ENCODE data around the gene S100A2.
"Not testable (repeated sequence)": the region's sequence is repeated elsewhere in the genome, so short reads cannot be mapped to it uniquely, and the experiment has no call there.

Gene S100A2

DNA sequence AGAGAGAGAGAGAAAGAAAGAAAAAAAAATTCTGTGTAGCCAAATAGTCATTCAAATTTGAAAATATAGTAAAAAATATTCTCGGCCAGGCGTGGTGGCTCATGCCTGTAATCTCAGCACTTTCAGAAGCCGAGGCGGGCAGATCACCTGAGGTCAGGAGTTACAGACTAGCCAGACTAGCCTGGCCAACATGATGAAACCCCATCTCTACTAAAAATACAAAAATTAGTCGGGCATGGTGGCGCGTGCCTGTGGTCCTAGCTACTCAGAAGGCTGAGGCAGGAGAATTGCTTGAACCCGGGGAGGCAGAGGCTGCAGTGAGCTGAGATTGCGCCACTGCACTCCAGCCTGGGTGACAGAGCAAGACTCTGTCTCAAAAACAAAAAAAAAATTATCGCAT is 22.4 kb upstream of the S100A2 start:
- DNase-seq = not testable (repeated sequence)

DNA sequence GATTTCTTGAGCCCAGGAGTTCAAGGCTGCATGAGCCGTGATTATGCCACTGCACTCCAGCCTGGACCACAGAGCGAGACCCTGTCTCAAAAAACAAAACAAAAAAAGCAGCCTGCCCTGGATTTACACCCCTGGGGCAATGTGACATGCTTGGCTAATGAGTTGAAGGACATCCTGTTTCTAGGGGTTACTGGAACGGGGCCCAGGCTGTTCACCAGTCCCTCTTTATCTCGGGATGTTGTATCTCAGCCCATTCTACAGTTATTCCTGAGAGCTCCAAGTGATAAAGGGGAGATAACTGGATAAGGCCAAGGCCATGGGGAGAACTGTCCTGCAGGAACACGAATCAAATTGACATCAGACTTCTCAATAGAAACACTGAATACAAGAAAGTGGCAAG is 21.7 kb upstream of the S100A2 start:
- DNase-seq = no peak

DNA sequence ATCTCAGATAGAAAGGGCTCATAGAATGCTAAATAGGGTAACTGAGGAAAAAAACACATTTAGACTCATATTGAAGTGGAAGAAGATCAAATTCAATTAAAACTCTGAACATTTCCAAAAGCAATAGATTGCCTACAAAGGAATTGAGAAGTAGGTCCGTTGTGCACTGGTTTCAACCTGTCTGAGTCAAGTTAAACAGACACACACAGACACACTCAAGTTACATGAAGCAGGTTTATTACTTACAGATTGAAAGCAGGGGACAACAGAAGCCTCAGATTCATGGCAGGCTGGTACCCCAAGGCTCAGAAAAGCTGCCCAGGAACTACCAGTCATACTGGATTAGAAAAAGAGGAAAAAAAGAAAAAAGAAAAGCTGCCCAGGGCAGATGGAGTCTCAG is 20.7 kb upstream of the S100A2 start:
- no peak for DNase-seq

DNA sequence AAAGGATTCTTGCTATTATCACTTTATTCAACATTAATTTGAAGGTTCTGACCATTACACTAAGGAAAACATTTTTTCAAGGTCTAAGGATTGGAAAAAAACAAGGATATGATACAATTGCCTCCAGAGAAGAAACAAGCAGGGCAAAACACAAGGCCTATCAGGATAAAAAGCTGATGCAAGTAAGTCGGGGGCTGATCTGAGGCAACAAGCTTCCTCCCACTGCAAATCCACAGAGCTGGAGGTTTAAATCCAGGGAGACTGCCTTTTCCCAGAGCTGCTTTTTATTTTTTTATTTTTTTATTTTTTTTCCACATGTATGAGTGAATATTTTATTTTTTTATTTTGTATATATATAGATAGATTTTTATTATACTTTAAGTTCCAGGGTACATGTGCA is 19.4 kb upstream of the S100A2 start:
- no peak for DNase-seq

DNA sequence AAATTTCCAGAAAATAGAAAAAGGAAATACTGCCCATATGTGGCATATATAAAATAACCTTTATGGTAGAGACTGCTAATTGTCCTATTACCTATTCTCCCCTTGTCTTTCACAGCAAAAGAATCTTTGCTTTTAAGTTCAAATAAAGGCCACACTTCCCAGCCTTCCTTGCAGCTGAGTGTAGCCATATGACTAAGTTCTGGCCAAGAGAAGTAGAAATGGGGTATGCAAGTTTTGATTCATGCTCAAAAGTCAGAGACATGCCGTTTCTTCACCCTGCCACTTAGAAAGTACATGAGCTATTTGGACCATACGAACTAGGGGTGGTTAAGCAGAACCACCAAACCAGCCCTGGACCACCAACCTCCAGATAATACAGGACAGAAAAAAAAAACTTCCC is 18.3 kb upstream of the S100A2 start:
- DNase-seq = no peak

DNA sequence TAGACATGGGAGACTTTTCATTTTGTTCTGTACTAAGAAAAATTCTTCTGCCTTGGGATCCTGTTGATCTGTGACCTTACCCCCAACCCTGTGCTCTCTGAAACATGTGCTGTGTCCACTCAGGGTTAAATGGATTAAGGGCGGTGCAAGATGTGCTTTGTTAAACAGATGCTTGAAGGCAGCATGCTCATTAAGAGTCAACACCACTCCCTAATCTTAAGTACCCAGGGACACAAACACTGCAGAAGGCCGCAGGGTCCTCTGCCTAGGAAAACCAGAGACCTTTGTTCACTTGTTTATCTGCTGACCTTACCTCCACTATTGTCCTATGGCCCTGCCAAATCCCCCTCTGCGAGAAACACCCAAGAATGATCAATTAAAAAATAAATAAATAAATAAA is 17.9 kb upstream of the S100A2 start:
- DNase-seq = not testable (repeated sequence)

DNA sequence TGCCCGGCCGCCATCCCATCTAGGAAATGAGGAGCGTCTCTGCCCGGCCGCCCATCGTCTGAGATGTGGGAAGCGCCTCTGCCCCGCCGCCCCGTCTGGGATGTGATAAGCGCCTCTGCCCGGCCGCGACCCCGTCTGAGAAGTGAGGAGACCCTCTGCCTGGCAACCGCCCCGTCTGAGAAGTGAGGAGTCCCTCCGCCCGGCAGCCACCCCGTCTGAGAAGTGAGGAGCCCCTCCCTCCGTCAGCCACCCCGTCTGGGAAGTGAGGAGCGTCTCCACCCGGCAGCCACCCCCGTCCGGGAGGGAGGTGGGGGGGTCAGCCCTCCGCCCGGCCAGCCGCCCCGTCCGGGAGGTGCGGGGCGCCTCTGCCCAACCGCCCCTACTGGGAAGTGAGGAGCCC is 17.2 kb upstream of the S100A2 start:
- not testable (repeated sequence) for DNase-seq

DNA sequence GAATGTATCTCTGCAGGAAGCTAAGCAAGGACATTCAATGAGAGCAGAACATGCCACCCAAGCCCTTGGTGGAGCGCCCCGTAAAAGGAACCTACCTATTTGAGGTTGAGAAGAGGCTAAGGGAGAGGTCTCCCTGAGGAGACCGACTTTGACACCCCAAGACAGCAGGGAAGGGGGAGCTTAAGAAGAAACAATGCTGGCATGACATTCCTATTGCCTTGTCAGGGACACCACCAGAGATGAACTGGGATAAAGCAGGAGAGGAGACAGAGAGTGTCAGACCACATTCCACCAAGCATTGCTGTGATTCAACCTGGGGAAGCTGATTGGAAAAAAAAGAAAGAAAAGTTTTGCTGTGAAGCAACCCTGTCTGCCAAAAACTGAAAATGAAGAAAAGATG is 13.3 kb upstream of the S100A2 start:
- no peak for DNase-seq

DNA sequence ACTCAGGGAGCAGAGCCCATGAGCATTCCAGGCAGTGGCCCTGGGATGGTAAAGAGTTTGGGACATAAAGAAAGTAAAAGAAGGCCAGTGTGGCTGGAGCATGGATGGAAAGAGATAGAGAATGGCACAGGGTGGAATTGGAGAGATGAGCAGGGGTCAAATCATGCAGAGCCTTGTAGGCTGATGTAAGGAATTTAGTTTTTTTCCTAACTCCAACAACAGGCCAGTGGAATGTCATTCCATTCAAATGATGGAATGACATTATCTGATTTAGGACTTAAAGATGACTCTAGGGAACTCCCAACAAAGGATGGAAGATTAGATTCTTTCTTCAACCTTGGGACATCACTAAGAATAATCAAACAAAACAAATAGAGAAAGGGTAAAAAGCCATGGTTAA is 12.8 kb upstream of the S100A2 start:
- DNase-seq = no peak

DNA sequence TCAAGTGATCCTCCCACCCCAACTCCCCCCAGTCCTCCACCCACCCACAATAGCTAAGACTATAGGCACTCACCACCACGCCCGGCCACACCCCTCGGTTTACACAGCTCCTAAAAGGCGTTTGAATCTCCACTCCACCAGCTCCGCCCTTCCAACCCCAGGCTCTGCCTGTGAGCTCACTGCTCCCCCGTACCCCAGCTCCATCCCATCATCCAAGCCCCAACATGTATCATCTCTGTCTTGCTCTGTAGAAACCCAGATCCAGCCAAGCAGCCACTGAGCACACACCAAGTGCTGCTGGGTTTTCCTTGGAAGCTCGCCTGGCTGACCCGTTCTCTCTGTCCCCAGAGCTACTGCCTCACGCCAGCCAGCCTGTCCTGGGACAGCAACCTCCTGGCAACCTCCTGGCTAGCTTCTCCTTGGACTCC is 12.0 kb upstream of the S100A2 start:
- no peak for DNase-seq

DNA sequence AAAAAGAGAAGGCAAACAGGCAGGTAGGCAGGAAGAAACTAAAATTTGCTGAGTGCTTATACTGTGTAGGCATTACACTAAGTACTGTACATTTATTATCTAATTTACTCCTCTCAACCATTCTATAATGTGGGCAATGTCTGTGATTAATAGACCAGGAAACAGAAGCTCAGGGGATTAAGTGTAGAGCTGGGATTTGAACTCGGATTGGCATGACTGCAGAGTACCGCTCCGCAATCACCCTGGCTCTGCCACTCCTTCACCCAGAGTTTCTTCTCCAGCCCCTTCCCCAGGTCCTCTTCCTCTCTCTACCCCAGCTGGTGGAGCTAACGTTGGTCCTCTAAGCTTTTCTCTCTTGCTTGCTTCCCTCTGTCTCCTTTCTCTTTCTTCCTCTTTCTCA is 11.5 kb upstream of the S100A2 start:
- DNase-seq = no peak

DNA sequence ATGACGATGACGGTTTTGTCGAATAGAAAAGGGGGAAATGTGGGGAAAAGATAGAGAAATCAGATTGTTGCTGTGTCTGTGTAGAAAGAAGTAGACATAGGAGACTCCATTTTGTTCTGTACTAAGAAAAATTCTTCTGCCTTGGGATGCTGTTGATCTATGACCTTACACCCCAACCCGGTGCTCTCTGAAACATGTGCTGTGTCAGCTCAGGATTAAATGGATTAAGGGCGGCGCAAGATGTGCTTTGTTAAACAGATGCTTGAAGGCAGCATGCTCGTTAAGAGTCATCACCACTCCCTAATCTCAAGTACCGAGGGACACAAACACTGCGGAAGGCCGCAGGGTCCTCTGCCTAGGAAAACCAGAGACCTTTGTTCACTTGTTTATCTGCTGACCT is 9.9 kb upstream of the S100A2 start:
- DNase-seq = not testable (repeated sequence)

DNA sequence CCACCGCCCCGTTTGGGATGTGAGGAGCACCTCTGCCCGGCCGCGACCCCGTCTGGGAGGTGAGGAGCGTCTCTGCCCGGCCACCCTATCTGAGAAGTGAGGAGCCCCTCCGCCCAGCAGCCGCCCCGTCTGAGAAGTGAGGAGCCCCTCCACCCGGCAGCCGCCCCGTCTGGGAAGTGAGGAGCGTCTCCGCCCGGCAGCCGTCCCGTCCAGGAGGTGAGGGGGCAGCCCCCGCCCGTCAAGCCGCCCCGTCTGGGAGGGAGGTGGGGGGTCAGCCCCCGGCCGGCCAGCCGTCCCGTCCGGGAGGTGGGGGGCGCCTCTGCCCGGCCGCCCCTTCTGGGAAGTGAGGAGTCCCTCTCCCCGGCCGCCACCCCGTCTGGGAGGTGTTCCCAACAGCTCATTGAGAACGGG is 9.4 kb upstream of the S100A2 start:
- not testable (repeated sequence) for DNase-seq

DNA sequence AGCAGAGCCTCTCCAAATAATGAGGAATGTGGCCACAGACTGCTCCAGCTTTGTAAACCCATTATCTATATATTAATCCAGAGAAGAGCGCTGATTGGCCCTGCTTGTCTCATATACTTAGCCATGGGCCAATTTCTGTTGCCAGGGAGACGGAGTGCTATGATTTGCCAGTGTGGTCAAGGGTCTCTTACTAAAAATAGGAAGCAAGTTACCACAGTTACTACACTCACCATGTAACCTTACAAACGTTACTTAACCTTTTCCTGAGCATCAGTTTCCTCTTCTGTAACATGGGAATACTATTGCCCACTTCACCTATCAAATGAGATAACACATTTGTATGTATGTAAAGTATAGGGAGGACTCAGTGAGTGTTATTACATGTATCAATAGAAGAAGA is 7.7 kb upstream of the S100A2 start:
- peak; percentile 23 for DNase-seq

DNA sequence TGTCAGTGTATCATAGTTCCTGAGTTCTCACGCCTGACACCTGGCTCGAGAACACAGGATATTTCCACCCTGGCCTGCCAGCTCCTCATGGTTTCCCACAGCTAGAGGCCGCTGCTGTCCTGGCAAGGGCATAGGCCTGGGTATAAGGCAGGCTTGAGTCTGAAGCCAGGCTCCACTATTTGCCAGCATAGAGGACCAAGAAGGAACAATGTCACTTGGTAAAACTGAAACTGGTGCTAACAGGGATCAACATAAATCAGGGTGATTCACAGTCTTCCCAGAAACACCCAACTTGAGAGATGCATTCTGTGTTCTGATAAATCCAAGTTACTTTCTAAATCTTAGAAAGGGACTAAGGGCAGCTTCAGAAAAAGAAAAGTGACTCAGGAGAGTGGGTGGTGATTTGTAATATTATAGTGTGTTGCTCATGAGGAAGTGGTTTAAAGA is 6.9 kb upstream of the S100A2 start:
- peak; percentile 82 for DNase-seq

DNA sequence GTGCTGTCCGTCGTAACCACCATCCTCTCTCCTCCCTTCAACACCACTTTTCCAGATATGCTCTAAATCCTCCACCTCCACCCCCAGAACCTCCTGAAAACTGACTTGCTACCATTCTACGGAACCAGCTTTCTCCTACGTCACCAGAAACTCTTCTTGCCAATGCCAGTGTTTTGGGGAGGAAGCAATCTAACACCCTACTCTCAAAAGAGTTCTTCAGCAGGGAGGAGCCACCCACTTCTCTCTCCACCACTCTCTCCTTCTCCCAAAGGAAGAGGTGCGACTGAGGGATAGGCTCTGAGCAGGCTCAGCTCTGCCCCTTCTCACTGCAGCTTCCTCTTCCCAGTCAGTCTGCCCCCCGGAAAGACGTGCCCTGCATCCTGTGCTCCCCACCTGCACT is 6.1 kb upstream of the S100A2 start:
- DNase-seq = no peak

DNA sequence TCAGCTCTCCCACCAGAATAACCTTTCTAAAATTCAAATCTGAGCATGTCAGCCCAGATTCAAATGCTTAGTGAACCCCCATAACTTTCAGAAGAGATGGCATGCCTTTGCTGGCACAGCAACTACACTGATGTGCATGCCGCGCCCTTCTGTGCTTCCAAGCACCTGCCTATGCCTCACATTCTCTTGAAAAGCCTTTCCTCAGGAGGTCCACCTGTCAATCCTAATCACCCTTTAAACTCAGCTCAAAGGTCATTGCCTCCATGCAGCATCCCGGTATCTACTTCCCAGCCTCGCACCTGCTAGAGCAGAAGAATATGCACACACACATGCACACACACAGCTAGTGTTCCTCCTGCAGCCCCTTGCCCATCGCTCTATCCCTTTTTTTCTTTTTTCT is 5.2 kb upstream of the S100A2 start:
- no peak for DNase-seq

DNA sequence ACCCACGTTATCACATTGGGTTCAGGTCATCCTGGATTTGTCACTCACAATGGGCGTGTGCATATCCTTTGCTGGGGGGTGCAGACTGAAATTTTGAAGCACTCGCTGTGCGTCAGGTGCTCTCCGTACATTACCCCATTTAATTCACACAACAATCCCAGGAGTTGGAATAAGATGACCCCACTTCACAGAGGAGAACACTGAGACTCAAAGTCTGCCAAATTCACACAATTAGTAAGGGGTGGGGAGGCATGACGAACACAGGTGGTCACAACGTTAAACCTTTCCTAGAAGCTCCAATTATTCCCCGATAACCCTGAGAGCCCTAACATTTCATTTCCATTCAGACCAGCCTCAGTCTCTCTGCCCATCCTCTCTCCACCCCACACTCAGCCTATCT is 3.8 kb upstream of the S100A2 start:
- no peak for DNase-seq

DNA sequence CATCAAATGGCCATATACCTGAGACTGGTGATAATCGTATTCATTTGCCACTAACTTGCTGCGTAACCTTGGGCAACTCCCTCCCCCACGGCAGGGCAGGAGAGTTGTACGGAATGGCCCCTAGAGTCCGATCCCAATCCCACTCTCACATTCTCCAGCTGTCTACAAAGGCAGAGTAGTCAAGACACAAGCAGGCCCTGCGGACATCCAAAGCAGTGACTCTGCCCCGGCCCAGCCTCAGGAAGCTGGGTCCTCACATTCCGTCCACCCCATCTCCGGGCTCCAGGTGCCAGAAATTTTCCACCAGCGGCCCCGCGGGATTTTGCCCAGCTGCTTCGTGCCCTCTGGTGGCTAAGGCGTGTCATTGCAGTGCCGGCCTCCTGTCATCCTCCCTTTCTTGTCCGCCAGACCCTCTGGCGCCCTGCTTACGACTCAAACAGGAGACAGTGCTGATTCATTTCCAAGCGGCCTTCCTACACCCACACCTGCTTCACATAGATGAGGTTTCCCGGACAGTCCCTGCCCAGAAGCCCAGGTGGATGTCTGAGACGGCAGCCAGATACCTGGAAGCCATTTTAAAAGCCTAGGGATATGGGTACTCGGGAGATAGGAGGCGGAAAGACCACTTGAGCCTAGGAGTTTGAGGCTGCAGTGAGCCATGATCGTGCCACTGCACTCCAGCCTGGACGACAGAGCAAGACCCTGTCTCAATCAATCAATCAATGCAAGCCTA is 2.9 kb upstream of the S100A2 start:
- DNase-seq = peak; percentile 92

DNA sequence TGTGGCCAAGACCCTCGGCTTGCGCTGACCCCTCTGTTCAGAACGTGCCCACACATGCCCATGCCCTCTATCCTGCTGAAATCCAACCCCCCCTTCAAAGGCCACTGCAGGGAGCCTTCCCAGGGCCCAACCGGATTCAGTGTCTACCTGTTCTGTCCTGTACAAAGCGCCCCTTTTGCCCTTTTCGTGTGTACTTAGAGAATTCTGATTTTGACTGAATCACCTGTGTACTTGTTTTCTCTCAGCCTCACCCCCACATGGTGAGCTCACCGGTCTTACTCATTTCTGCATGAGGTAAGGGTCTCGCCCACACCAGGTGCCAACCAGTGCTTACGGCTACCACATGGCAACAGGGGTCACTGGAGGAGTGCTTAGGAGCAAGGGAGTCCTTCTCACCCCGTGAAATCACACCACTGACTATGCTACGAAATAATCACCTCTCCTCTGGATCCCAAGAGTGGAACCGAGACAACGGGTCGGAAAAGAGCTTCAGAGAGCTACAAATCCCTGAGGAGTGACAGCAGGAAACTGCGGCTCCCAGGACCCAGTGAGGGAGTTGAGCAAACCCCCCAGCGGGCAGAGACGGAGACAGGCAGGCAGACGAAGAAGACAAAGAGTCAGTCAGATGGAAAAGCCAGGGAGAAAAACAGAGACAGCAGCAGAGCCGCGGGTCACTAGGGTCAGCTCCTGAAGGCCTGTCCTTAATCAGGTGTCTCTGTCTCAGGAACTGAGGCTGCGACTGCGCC is 2.1 kb upstream of the S100A2 start:
- peak; percentile 24 for DNase-seq

DNA sequence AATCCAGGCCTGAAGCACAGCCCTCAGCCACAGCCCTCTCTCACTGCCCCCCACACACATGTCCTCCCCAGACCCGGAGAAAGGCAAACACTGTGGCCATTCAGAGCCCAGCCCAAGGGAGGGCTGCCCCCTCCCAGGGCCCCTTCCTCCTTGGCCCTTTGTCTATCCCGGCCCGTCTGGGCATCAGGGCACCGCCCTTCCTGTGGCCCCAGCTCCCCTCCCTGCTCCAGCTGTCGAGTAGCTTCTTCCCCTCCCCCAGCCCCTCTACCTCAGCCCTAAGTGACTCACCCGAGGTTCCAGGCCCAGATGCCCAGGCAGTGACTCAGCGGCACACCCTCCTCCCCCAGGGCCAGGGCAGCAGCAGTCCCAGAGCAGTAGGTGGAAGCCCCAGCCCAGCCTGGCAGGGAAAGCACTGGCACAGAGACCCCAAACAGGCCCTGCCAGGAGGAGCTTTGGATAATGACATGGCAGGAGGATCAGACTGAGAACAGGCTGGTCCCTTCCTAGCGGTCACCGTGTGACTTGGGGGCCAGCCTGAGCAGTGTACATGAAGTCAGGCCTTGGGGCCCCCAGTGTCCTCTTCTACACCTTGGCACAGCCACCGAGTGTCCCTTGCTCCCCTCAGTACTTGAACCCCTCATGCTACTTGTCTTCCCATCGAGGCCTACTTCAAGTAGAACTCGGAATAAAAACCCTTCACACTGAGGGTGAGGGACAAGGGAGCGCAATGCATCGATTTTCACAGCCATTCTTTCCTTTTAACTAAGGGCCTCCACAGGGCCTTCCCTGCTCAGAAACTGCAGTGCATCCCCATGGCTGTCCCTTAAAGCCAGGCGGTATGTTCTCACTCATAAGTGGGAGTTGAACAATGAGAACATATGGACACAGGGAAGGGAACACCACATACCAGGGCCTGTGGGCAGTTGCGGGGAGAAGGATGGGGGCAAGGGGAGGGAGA is 1.0 kb upstream of the S100A2 start:
- DNase-seq = peak; percentile 94

DNA sequence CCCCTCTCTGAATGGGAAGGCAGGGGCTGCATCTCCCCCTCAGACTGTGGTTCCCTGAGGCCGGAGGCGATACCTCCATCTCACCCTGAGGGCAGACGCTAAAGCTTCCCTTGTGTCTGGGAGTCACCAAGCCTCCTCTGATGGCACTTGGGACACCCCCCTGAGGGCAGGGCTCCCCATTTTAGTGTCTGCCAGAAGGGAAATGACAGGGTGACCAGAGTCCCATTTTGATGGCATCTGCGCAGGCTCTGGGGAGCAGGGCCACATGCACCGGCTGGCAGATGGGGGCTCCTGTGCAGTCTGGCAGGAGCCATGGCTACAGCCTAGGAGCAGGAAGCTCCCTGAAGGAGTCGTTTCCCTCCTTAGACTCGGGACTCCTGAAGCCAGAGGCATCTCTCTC is 1.7 kb downstream of the S100A2 start:
- no peak for DNase-seq

DNA sequence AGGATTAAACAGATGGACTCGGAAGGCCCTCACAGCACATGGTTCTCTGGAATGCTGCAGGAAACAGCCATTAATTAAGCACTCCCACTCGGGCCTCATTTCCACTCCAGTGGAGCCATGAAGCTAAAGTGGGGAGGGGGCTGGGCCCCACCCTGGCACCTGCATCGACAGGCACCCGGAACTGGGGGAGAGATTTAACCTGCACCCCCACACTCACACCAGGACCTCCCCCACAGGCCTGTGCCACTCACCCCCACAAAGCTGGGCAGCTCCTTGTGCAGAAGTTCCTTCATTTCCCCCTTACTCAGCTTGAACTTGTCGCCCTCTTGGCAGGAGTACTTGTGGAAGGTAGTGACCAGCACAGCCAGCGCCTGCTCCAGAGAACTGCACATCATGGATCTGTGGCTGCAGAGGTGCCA is 2.2 kb downstream of the S100A2 start:
- DNase-seq = no peak

All from femur (tissue), 1 donor.